OCI-LY1 (cell line): ENCODE measurements around the gene RAB36.

Source experiments
- EZH2 ChIP-seq: fragments of 200-600 bp; sonication (generic), shearing (Covaris generic); IDR thresholded peaks from 2 replicates; pipeline ENCODE4 v1.8.0; 2017; ENCODE audit warnings: borderline replicate concordance, mixed run types, mild to moderate bottlenecking, antibody characterized with exemption, low read length, moderate library complexity, mixed read lengths
- TF ChIP-seq, protein P1 (sequence below): fragments of 200-600 bp; sonication (generic), shearing (Covaris generic); IDR thresholded peaks from 2 replicates; pipeline ENCODE4 v1.5.1; 2017; ENCODE audit warnings: mild to moderate bottlenecking, antibody characterized with exemption, low read length, moderate library complexity, mixed read lengths

DNA sequence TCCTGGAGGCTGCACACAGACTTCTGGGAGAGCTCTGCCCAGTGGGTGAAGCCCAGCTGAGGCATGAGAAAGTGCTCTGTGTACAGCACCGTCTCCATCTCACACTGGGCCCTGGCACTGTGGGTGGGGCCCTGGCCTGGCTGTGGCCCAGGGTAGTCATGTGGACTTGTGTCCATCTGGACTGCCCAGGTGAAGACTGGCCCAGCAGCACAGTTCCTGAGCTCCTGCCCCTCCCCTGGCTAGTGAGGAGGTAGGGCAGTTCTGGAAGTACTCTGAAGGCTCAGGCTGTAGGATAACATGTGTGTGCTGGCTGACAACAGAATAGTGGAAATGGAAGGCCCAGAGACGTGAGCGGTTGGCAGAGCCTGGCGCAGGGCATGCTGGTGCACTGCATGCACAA lies 38.9 kb upstream of the RAB36 start:
- TF ChIP-seq, protein P1, sequence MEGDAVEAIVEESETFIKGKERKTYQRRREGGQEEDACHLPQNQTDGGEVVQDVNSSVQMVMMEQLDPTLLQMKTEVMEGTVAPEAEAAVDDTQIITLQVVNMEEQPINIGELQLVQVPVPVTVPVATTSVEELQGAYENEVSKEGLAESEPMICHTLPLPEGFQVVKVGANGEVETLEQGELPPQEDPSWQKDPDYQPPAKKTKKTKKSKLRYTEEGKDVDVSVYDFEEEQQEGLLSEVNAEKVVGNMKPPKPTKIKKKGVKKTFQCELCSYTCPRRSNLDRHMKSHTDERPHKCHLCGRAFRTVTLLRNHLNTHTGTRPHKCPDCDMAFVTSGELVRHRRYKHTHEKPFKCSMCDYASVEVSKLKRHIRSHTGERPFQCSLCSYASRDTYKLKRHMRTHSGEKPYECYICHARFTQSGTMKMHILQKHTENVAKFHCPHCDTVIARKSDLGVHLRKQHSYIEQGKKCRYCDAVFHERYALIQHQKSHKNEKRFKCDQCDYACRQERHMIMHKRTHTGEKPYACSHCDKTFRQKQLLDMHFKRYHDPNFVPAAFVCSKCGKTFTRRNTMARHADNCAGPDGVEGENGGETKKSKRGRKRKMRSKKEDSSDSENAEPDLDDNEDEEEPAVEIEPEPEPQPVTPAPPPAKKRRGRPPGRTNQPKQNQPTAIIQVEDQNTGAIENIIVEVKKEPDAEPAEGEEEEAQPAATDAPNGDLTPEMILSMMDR = no peak
- no peak for TF ChIP-seq EZH2
